HS-5 (cell line): Measurements from ENCODE around the gene TBC1D20.

Experiments used
- DNase-seq: peaks from one replicate; pipeline ENCODE4 v3.0.0-alpha.2; 2012; ENCODE audit warnings: low read depth

The TBC1D20 gene

GRCh38 chr20:437787-438486, 24.4 kb downstream of the TBC1D20 start:
- no peak for DNase-seq

GRCh38 chr20:436476-436875, 25.9 kb downstream of the TBC1D20 start:
- DNase-seq = no peak

GRCh38 chr20:435558-435957, 26.8 kb downstream of the TBC1D20 start:
- DNase-seq = no peak

- DNase-seq = no peak
Measured at GRCh38 chr20:434661-435419, 27.5 kb downstream of the TBC1D20 start.

GRCh38 chr20:434221-434620, 28.1 kb downstream of the TBC1D20 start:
- no peak for DNase-seq

- no peak for DNase-seq
Measured at GRCh38 chr20:433300-433975, 28.9 kb downstream of the TBC1D20 start.

- DNase-seq = no peak
Measured at GRCh38 chr20:432677-433299, 29.5 kb downstream of the TBC1D20 start.

GRCh38 chr20:432208-432607, 30.1 kb downstream of the TBC1D20 start:
- DNase-seq = no peak

- DNase-seq = no peak
Measured at GRCh38 chr20:431012-431904, 31.1 kb downstream of the TBC1D20 start.

- DNase-seq = no peak
Measured at GRCh38 chr20:430091-430999, 32.0 kb downstream of the TBC1D20 start.

GRCh38 chr20:428658-429200, 33.6 kb downstream of the TBC1D20 start:
- no peak for DNase-seq

GRCh38 chr20:427849-428657, 34.3 kb downstream of the TBC1D20 start:
- no peak for DNase-seq

GRCh38 chr20:427401-427800, 34.9 kb downstream of the TBC1D20 start:
- DNase-seq = no peak

- DNase-seq = no peak
Measured at GRCh38 chr20:426566-426965, 35.8 kb downstream of the TBC1D20 start.

- DNase-seq = no peak
Measured at GRCh38 chr20:421685-422250, 40.6 kb downstream of the TBC1D20 start.

GRCh38 chr20:420721-421574, 41.4 kb downstream of the TBC1D20 start:
- no peak for DNase-seq

- no peak for DNase-seq
Measured at GRCh38 chr20:420166-420620, 42.1 kb downstream of the TBC1D20 start.
